WTC11 (cell line): Measurements from ENCODE around the gene SWI5. TPM values are rescaled to one million over a fixed set of nuclear protein-coding genes. Genes with fewer than 3 reads are reported as not detected.
"Not testable (repeated sequence)": the region's sequence is repeated elsewhere in the genome, so short reads cannot be mapped to it uniquely, and the experiment has no call there.

ENCODE experiments used
- ATAC-seq: fragments of 200-7000 bp; cut with Tn5 transposase; 2 replicates; pipeline ENCODE4 v1.10.0; 2021; ENCODE audit warnings: mild to moderate bottlenecking, moderate library complexity
- CTCF ChIA-PET: fragments of 300-600 bp; sonication (Branson Sonifier 250); formaldehyde crosslinking; loops from one replicate; lab custom pipeline; 2021; ENCODE audit warnings: antibody characterized with exemption; lab: Charles Lee
- POLR2A ChIA-PET: fragments of 350-600 bp; sonication (Branson Sonifier 250); formaldehyde crosslinking; loops from one replicate; lab custom pipeline; 2021; ENCODE audit warnings: antibody characterized with exemption; lab: Charles Lee
- DNase-seq: peaks from one replicate; pipeline ENCODE4 v3.0.0; 2021; ENCODE audit warnings: low spot score
- H3K27ac Mint-ChIP-seq: 2 replicates; pipeline ENCODE4 v1.8.0; 2021; ENCODE audit warnings: mixed read lengths
- H3K27me3 Mint-ChIP-seq: 2 replicates; pipeline ENCODE4 v1.8.0; 2021; ENCODE audit warnings: low read depth, mild to moderate bottlenecking, moderate library complexity, mixed read lengths
- H3K36me3 Mint-ChIP-seq: 2 replicates; pipeline ENCODE4 v1.8.0; 2021; ENCODE audit warnings: mixed read lengths
- H3K4me1 Mint-ChIP-seq: 2 replicates; pipeline ENCODE4 v1.8.0; 2022; ENCODE audit warnings: mixed read lengths
- H3K4me3 Mint-ChIP-seq: 2 replicates; pipeline ENCODE4 v1.8.0; 2021; ENCODE audit warnings: mild to moderate bottlenecking, moderate library complexity, mixed read lengths
- H3K9me3 Mint-ChIP-seq: 2 replicates; pipeline ENCODE4 v1.8.0; 2021; ENCODE audit warnings: mixed read lengths
- GTF2I ChIP-seq: fragments of 250-450 bp; sonication (Bioruptor Pico); conservative IDR thresholded peaks from 2 replicates; pipeline ENCODE4 v1.4.0; 2021; ENCODE audit warnings: mild to moderate bottlenecking
- JAZF1 ChIP-seq: fragments of 250-450 bp; sonication (Bioruptor Pico); IDR thresholded peaks from 2 replicates; pipeline ENCODE4 v1.9.0; 2021; ENCODE audit warnings: moderate library complexity, mild to moderate bottlenecking, inconsistent platforms
- JUN ChIP-seq: sonication (generic); formaldehyde crosslinking; IDR thresholded peaks from 2 replicates; pipeline ENCODE4 v1.8.0; 2023; ENCODE audit warnings: mild to moderate bottlenecking, missing genetic modification reagents
- NFYB ChIP-seq: sonication (generic); formaldehyde crosslinking; conservative IDR thresholded peaks from 2 replicates; pipeline ENCODE4 v1.8.0; 2022; ENCODE audit warnings: low read depth, missing genetic modification reagents
- PRRX2 ChIP-seq: fragments of 250-450 bp; sonication (Bioruptor Pico); IDR thresholded peaks from 2 replicates; pipeline ENCODE4 v1.8.0; 2021; ENCODE audit warnings: mild to moderate bottlenecking
- RELA ChIP-seq: sonication (generic); formaldehyde crosslinking; IDR thresholded peaks from 2 replicates; pipeline ENCODE4 v1.8.1; 2022; ENCODE audit warnings: missing genetic modification reagents, mild to moderate bottlenecking, borderline replicate concordance
- RORB ChIP-seq: fragments of 250-450 bp; sonication (Bioruptor Pico); IDR thresholded peaks from 2 replicates; pipeline ENCODE4 v1.9.0; 2021; ENCODE audit warnings: mild to moderate bottlenecking
- SMAD3 ChIP-seq: sonication (generic); formaldehyde crosslinking; IDR thresholded peaks from 2 replicates; pipeline ENCODE4 v1.8.0; 2022; ENCODE audit warnings: missing genetic modification reagents, mild to moderate bottlenecking, borderline replicate concordance
- TP53 ChIP-seq: sonication (generic); formaldehyde crosslinking; IDR thresholded peaks from 2 replicates; pipeline ENCODE4 v1.8.1; 2023; ENCODE audit warnings: mild to moderate bottlenecking, missing genetic modification reagents
- total RNA-seq: library from RNA; stranded (reverse); gene quantifications from 3 replicates; pipeline ENCODE4 v1.2.3, GENCODE V29; 2021
- TF ChIP-seq, protein P1 (sequence below): sonication (generic); formaldehyde crosslinking; IDR thresholded peaks from 2 replicates; pipeline ENCODE4 v1.8.0; 2022; ENCODE audit warnings: mild to moderate bottlenecking, missing genetic modification reagents
- TF ChIP-seq, protein P2 (sequence below): sonication (generic); formaldehyde crosslinking; IDR thresholded peaks from 2 replicates; pipeline ENCODE4 v1.8.0; 2022; ENCODE audit warnings: mild to moderate bottlenecking, missing genetic modification reagents
- TF ChIP-seq, protein P3 (sequence below): sonication (generic); formaldehyde crosslinking; IDR thresholded peaks from 2 replicates; pipeline ENCODE4 v1.8.1; 2023; ENCODE audit warnings: mild to moderate bottlenecking, missing genetic modification reagents, moderate library complexity
- TF ChIP-seq, protein P4 (sequence below): sonication (generic); formaldehyde crosslinking; IDR thresholded peaks from 2 replicates; pipeline ENCODE4 v1.8.0; 2023; ENCODE audit warnings: missing genetic modification reagents
- TF ChIP-seq, protein P5 (sequence below): sonication (generic); formaldehyde crosslinking; IDR thresholded peaks from 2 replicates; pipeline ENCODE4 v1.8.1; 2023; ENCODE audit warnings: mild to moderate bottlenecking, moderate library complexity, missing genetic modification reagents
- TF ChIP-seq, protein P6 (sequence below): sonication (generic); formaldehyde crosslinking; IDR thresholded peaks from 2 replicates; pipeline ENCODE4 v1.8.1; 2023; ENCODE audit warnings: mild to moderate bottlenecking, missing genetic modification reagents
- TF ChIP-seq, protein P7 (sequence below): sonication (generic); formaldehyde crosslinking; IDR thresholded peaks from 2 replicates; pipeline ENCODE4 v1.8.1; 2023; ENCODE audit warnings: mild to moderate bottlenecking, missing genetic modification reagents, borderline replicate concordance
- TF ChIP-seq, protein P8 (sequence below): fragments of 250-450 bp; sonication (Bioruptor Pico); IDR thresholded peaks from 2 replicates; pipeline ENCODE4 v1.9.0; 2021; ENCODE audit warnings: moderate library complexity, mild to moderate bottlenecking, inconsistent platforms, borderline replicate concordance
- TF ChIP-seq, protein P9 (sequence below): sonication (generic); formaldehyde crosslinking; conservative IDR thresholded peaks from 2 replicates; pipeline ENCODE4 v1.8.1; 2022; ENCODE audit warnings: mild to moderate bottlenecking, missing genetic modification reagents

SWI5 gene
- total RNA-seq, 1 experiment from 2014 or later, result 26.2 TPM

DNA sequence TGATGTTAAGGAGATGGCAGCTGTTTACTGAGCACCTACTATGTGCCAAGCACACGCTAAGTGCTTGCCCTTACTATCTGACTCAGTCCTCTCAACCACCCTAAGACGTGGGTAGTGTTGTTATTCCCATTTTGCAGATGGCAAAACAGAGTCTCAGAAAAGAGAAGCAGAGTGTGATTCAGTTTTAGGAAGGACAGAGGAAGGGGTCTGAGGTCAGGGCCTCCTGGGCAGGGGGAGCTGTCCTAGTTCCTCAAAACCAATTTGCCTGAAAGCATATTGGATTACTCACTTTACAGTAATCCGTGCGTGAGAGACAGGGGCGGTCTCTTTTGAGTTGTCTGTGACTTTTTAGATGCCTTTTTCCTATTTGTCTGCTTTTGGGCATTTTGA is 49.7 kb upstream of the SWI5 start:
- Mint-ChIP-seq H3K27ac (no peak overlapping the region), H3K9me3 (no peaks in the 10 kb centered on the region), H3K4me3 (no peak overlapping the region), H3K27me3 (no peaks in the 10 kb centered on the region; the same call in 1 of the 2 replicates), H3K36me3 (peaks cover 11% of the 10 kb centered on the region), H3K4me1 (no peaks in the 10 kb centered on the region)
- DNase-seq (no peak), ATAC-seq (no peak)
- TF ChIP-seq JUN (CRISPR knock-in tag) (no peak), NFYB (no peak), JAZF1 (no peak), TP53 (no peak)
- TF ChIP-seq, protein P1, sequence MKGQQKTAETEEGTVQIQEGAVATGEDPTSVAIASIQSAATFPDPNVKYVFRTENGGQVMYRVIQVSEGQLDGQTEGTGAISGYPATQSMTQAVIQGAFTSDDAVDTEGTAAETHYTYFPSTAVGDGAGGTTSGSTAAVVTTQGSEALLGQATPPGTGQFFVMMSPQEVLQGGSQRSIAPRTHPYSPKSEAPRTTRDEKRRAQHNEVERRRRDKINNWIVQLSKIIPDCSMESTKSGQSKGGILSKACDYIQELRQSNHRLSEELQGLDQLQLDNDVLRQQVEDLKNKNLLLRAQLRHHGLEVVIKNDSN (CRISPR knock-in tag), result no peak
- TF ChIP-seq, protein P2, sequence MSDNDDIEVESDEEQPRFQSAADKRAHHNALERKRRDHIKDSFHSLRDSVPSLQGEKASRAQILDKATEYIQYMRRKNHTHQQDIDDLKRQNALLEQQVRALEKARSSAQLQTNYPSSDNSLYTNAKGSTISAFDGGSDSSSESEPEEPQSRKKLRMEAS, result no peak
- TF ChIP-seq, protein P3, sequence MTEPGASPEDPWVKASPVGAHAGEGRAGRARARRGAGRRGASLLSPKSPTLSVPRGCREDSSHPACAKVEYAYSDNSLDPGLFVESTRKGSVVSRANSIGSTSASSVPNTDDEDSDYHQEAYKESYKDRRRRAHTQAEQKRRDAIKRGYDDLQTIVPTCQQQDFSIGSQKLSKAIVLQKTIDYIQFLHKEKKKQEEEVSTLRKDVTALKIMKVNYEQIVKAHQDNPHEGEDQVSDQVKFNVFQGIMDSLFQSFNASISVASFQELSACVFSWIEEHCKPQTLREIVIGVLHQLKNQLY (CRISPR knock-in tag), result no peak
- POLR2A ChIA-PET, result no interaction called here
- CTCF ChIA-PET, result interaction anchor here (1.0 kb wide), 1 partner anchor 33 kb away, joined by 3 read pairs; no protein-coding TSS in a partner anchor

DNA sequence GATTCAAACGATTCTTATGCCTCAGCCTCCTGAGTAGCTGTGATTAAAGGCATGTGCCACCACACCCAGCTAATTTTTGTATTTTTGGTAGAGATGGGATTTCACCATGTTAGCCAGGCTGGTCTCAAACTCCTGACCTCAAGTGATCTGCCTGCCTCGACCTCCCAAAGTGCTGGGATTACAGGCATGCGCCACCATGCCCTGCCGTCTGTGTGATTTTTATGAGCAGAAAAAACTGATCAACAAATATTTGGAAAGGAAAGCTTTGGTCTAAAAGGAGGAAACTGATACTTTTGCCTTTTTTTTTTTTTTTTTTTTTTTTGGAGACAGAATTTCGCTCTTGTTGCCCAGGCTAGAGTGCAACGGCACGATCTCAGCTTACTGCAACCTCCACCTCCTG is 45.2 kb upstream of the SWI5 start:
- H3K27ac Mint-ChIP-seq, ATAC-seq, H3K4me3 Mint-ChIP-seq, DNase-seq, H3K4me1 Mint-ChIP-seq, H3K9me3 Mint-ChIP-seq, H3K36me3 Mint-ChIP-seq, H3K27me3 Mint-ChIP-seq, POLR2A ChIA-PET: not testable (repeated sequence)
- CTCF ChIA-PET, result interaction anchor here (0.6 to 1.7 kb wide), 2 partner anchors 12 to 47 kb away, joined by 4 to 5 read pairs; no protein-coding TSS in a partner anchor

DNA sequence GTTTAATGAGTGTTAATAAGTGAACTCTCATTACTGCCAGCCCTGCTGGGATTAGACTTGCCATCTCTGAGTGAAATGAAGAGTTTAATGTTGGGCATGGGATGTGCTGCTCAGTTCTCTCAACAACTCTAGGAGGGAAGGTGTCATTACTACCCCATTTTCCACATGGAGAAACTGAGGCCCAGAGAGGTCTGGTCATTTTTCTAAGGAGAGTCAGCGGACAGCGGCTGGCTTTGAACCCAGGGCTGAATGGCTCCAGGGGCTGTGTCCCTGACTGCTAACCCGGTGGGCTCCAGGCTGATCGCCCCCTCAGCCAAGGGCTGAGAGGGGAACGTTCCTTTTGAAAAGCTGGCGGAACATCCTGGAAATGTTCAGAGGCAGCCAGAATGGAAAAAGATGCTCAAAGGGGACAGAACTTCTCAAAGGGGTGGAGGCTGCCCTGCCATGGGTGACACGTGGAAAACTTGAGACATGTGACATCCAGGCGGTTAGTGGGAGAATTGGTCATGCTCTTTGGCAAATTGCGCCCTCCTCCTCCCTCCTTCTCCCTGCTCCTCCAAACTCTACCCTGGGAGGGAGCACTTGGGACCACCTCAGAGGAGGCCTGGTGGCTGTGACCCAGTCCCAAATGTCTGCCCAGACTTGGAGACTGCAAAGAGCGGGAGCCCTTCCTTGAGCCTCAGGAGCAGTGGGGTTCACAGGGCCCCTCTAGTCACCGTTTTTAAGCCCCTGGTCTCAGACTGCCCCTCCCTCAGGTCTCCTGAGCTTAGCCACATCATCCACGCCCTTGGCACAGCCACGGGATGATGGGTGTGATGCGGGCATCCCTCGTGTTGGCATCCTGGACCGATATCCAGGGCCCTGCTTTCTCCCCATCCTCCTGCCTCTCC is 44.2 kb upstream of the SWI5 start:
- POLR2A ChIA-PET, result no interaction called here
- DNase-seq (no peak), ATAC-seq (peak; percentile 30)
- Mint-ChIP-seq H3K27ac (no peak overlapping the region), H3K27me3 (peaks cover 4% of the 10 kb centered on the region), H3K4me1 (0 out of 2 replicates have a peak, but pooled peaks cover 4% of the 10 kb centered on the region), H3K36me3 (peaks cover 6% of the 10 kb centered on the region; the same call in 1 of the 2 replicates), H3K9me3 (no peaks in the 10 kb centered on the region), H3K4me3 (no peak overlapping the region)
- CTCF ChIA-PET, result interaction anchor here (2.0 kb wide), 1 partner anchor 23 kb away, joined by 6 read pairs; no protein-coding TSS in a partner anchor
- TF ChIP-seq, protein P4, sequence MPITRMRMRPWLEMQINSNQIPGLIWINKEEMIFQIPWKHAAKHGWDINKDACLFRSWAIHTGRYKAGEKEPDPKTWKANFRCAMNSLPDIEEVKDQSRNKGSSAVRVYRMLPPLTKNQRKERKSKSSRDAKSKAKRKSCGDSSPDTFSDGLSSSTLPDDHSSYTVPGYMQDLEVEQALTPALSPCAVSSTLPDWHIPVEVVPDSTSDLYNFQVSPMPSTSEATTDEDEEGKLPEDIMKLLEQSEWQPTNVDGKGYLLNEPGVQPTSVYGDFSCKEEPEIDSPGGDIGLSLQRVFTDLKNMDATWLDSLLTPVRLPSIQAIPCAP, result no peak
- no peak for TF ChIP-seq GTF2I (CRISPR knock-in tag)
- no peak for TF ChIP-seq PRRX2 (CRISPR knock-in tag)
- no peak for TF ChIP-seq SMAD3
- TF ChIP-seq, protein P5, sequence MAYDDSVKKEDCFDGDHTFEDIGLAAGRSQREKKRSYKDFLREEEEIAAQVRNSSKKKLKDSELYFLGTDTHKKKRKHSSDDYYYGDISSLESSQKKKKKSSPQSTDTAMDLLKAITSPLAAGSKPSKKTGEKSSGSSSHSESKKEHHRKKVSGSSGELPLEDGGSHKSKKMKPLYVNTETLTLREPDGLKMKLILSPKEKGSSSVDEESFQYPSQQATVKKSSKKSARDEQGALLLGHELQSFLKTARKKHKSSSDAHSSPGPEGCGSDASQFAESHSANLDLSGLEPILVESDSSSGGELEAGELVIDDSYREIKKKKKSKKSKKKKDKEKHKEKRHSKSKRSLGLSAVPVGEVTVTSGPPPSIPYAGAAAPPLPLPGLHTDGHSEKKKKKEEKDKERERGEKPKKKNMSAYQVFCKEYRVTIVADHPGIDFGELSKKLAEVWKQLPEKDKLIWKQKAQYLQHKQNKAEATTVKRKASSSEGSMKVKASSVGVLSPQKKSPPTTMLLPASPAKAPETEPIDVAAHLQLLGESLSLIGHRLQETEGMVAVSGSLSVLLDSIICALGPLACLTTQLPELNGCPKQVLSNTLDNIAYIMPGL (CRISPR knock-in tag), result no peak
- no peak for TF ChIP-seq RELA (CRISPR knock-in tag)
- TF ChIP-seq, protein P6, sequence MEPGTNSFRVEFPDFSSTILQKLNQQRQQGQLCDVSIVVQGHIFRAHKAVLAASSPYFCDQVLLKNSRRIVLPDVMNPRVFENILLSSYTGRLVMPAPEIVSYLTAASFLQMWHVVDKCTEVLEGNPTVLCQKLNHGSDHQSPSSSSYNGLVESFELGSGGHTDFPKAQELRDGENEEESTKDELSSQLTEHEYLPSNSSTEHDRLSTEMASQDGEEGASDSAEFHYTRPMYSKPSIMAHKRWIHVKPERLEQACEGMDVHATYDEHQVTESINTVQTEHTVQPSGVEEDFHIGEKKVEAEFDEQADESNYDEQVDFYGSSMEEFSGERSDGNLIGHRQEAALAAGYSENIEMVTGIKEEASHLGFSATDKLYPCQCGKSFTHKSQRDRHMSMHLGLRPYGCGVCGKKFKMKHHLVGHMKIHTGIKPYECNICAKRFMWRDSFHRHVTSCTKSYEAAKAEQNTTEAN (CRISPR knock-in tag), result no peak
- TF ChIP-seq, protein P7, sequence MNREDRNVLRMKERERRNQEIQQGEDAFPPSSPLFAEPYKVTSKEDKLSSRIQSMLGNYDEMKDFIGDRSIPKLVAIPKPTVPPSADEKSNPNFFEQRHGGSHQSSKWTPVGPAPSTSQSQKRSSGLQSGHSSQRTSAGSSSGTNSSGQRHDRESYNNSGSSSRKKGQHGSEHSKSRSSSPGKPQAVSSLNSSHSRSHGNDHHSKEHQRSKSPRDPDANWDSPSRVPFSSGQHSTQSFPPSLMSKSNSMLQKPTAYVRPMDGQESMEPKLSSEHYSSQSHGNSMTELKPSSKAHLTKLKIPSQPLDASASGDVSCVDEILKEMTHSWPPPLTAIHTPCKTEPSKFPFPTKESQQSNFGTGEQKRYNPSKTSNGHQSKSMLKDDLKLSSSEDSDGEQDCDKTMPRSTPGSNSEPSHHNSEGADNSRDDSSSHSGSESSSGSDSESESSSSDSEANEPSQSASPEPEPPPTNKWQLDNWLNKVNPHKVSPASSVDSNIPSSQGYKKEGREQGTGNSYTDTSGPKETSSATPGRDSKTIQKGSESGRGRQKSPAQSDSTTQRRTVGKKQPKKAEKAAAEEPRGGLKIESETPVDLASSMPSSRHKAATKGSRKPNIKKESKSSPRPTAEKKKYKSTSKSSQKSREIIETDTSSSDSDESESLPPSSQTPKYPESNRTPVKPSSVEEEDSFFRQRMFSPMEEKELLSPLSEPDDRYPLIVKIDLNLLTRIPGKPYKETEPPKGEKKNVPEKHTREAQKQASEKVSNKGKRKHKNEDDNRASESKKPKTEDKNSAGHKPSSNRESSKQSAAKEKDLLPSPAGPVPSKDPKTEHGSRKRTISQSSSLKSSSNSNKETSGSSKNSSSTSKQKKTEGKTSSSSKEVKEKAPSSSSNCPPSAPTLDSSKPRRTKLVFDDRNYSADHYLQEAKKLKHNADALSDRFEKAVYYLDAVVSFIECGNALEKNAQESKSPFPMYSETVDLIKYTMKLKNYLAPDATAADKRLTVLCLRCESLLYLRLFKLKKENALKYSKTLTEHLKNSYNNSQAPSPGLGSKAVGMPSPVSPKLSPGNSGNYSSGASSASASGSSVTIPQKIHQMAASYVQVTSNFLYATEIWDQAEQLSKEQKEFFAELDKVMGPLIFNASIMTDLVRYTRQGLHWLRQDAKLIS (CRISPR knock-in tag), result no peak
- TF ChIP-seq, protein P8, sequence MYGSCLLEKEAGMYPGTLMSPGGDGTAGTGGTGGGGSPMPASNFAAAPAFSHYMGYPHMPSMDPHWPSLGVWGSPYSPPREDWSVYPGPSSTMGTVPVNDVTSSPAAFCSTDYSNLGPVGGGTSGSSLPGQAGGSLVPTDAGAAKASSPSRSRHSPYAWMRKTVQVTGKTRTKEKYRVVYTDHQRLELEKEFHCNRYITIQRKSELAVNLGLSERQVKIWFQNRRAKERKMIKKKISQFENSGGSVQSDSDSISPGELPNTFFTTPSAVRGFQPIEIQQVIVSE (CRISPR knock-in tag), result no peak
- TF ChIP-seq RORB (CRISPR knock-in tag), result no peak
- TF ChIP-seq, protein P9, sequence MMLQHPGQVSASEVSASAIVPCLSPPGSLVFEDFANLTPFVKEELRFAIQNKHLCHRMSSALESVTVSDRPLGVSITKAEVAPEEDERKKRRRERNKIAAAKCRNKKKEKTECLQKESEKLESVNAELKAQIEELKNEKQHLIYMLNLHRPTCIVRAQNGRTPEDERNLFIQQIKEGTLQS (CRISPR knock-in tag), result no peak
